Skeletal muscle cell (primary cell): ENCODE data around the gene ADGRL4.
A peak's percentile ranks its signal among the peaks of the same experiment; 100 is the strongest.
"Not testable (repeated sequence)": the region's sequence is repeated elsewhere in the genome, so short reads cannot be mapped to it uniquely, and the experiment has no call there.

Experiments
- DNase-seq: peaks from one replicate; pipeline ENCODE4 v3.0.0-alpha.2; 2010; ENCODE audit warnings: low read depth
- H3K4me3 ChIP-seq: 2 replicates; pipeline ENCODE4 v1.5.1; 2011; ENCODE audit warnings: low read depth, mild to moderate bottlenecking, control low read depth, low read length, moderate library complexity

Gene ADGRL4

DNA sequence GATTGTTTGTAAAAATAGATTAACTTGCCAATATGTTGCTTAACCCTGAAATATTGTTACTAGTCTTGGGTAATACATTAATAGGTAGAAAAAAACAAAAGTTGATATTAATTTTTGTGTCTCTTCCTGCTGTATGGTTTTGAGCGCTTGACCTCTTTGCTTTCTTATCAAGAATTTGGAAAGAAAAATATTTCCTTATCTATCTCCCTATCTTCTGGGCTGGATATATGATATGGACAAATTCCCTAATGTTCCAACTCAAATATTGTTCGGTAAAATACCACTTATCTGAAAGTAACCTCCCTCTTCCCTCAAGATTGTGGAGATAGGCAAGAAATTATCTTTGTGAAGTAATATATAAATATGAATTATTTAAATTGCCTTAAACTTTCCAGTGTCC lies 57.3 kb downstream of the ADGRL4 start:
- DNase-seq = no peak
- H3K4me3 ChIP-seq = no peak overlapping the region

DNA sequence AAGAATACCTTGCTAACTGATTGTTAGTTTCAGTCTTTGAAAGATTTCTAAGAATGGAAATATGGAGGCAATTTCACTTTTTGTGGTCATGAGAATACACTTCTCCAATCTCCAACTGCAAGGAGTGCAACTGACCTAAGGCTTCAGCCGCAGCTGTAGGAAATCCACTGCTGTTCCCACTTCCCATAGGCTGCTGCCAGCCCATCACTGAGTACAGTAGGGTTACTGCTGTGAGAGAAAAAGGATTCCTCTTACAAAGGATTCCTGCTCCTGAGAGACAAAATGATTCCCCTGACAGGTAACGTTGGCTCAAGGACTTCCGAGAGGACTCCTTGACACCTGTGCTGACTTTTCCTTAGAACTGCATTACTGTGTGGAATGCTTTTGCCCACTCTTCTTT lies 87.4 kb downstream of the ADGRL4 start:
- no peak for DNase-seq
- H3K4me3 ChIP-seq = no peak overlapping the region

- no peak overlapping the region for H3K4me3 ChIP-seq
- DNase-seq = no peak
Measured at GRCh38 chr1:78918157-78918556, 88.4 kb downstream of the ADGRL4 start.

GRCh38 chr1:78916986-78917385 lies 89.5 kb downstream of the ADGRL4 start:
- no peak overlapping the region for H3K4me3 ChIP-seq
- no peak for DNase-seq

DNA sequence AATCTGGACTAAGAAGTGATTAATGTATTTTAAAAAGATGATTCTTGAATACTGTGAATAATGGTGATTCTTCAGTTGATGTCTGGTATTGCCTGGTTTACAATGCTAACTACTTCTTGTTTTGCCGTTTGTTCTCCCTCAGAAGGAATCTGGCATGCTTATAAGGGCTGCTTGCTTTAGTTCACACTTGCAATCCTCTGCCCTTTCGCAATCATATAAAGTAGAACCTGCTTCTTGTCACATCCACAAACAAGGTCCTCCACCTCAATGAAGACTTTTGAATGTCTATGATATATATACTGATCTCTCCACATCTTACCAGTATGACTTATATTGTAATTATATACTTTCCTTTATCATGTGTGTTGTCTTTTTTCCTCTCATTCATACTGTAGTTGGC lies 92.6 kb downstream of the ADGRL4 start:
- H3K4me3 ChIP-seq = no peak overlapping the region
- DNase-seq = no peak

DNA sequence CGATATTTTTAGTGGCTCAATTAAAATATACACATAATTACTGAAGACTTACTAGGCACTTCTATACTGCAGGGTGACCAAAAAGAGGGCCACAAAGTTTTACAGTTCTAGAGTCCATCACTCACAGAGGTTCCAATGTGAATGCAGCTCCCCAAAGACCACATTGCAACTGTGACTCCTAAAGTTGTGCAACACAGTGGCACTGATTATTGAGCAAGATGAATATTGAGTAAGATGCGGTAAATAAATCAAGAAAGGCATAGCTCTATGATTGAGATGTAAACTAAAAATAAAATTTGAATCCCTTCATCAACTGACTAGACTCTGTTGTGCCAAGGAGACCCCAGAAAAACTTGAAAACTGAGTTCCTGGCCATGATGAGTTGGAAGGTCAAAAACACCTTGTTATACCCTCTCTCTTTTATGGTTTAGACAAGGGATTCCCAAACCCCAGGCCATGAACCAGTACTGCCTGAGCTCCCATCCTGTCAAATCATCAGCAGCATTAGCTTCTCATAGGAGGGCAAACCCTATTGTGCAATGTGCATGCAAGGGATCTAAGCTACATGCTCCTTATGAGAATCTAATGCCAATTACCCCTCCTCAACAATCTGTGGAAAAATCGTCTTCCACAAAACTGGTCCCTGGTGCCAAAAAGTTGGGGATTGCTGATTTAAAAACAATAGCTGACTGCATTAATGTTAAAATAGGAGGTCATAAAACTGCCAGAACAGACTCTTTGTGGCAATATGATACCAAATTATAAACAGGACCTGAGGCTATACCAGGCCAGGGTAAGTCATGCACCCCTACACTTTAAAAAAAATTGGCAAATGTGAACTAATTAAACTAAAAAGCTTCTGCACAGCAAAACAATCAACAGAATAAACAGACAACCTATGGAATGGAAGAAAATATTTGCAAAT lies 94.3 kb downstream of the ADGRL4 start:
- no peak overlapping the region for H3K4me3 ChIP-seq
- peak; percentile 31 for DNase-seq

DNA sequence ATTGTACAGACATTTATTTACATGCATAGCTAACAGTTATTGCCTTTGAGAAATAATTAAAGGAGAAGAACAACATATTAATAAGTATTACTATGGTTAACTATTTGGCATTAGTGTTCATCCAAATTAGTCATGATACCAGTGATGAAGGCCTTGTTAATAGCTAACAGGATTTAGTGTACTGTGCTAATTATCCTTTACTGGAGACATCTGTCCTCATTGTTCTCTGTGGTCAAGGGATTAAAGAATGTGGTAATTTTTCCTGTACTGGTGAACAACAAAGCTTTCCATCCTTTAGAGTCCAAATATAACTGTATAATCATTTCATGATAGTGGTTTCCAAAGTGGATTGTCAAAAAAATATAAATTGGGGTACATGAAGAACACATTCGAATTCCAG lies 103.9 kb downstream of the ADGRL4 start:
- no peak overlapping the region for H3K4me3 ChIP-seq
- DNase-seq = no peak

DNA sequence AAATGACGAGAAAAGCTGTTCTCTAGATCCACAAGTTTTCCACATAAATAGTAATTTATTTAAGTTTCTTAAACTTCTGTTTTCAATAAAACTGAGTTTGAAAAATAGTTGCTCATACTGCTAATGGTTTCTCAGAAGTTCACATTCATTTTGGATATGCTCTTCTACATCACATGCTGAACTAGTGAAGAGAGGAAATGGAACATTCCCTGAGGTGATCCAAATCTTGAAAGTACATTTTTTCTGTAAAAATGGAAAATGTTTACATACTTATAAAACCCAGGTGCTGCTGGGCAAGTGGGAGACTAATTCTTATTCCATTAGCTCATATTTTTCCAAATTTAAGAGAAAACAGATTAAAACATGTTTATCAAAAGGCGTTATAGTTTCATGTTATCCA lies 111.7 kb downstream of the ADGRL4 start:
- no peak overlapping the region for H3K4me3 ChIP-seq
- DNase-seq = no peak

DNA sequence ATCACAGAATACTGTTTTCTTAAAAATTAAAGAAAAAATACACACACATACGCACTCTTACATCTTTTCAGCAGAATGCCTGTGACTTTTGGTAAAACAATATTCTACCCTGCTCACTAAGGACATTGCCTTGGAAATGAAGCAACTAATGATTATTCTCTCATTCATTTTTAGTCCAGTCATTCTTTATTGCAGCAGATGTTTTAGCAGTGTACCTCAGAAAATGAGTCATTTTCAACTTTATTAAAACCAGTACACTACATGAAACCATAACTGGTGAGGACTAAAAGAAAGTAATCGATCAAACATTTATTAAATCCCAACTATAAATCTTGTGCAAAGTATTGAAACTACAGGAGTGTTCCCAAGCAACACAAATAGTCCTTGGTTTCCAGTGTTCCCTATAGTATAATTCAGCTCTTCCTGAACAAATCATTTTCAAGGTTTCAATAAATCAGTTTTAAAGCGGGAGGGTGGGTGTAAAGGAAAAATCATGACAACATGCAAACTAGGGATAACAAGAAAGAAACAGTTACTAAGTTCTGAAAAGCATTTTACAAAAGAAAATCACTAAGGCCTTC lies 114.2 kb downstream of the ADGRL4 start:
- DNase-seq = no peak
- no peak overlapping the region for H3K4me3 ChIP-seq

- no peak for DNase-seq
- no peak overlapping the region for H3K4me3 ChIP-seq
Measured at GRCh38 chr1:78887458-78887857, 119.1 kb downstream of the ADGRL4 start.

GRCh38 chr1:78884685-78885452 lies 121.7 kb downstream of the ADGRL4 start:
- DNase-seq = no peak
- no peak overlapping the region for H3K4me3 ChIP-seq

GRCh38 chr1:78880223-78880622 lies 126.3 kb downstream of the ADGRL4 start:
- H3K4me3 ChIP-seq = no peak overlapping the region
- DNase-seq = no peak

GRCh38 chr1:78875986-78876385 lies 130.5 kb downstream of the ADGRL4 start:
- not testable (repeated sequence) for DNase-seq, H3K4me3 ChIP-seq

DNA sequence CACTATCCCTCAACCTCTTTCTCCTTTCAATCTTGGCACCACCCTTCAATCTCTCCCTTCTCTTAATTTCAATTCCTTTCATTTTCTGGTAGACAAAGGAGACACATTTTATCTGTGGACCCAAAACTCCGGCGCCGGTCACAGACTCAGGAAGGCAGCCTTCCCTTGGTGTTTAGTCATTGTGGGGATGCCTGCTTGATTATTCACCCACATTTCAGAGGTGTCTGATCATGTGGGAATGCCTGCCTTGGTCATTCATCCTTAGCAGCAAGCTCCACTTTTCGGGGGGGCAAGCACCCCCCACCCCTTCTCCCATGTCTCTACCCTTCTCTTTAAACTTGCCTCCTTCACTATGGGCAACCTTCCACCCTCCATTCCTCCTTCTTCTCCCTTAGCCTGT lies 133.7 kb downstream of the ADGRL4 start:
- H3K4me3 ChIP-seq, DNase-seq: not testable (repeated sequence)

GRCh38 chr1:78871249-78871648 lies 135.3 kb downstream of the ADGRL4 start:
- no peak for DNase-seq
- H3K4me3 ChIP-seq = no peak overlapping the region

GRCh38 chr1:78869136-78869535 lies 137.4 kb downstream of the ADGRL4 start:
- no peak for DNase-seq
- H3K4me3 ChIP-seq = no peak overlapping the region

GRCh38 chr1:78864175-78864574 lies 142.4 kb downstream of the ADGRL4 start:
- no peak for DNase-seq
- no peak overlapping the region for H3K4me3 ChIP-seq

GRCh38 chr1:78856096-78856495 lies 150.4 kb downstream of the ADGRL4 start:
- DNase-seq = no peak
- no peak overlapping the region for H3K4me3 ChIP-seq

DNA sequence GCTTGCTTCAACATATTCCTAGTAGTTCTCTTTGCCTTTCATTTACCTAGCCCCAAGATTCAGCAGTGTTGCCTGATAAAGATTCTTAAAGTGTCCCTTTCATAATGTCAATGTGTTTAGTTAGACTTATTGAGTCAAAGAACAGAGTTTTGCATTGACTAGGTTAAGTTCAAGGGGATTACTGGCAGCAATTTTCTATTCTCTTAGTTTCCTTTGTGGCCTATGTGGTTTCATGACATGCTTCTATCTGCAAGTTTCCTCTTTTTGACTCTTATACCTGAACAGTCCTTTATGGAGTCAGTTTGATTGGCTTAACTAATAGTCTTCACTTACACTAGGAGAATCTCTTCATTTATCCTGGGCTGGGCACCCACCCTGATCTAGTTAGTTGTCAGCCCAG lies 151.3 kb downstream of the ADGRL4 start:
- no peak overlapping the region for H3K4me3 ChIP-seq
- no peak for DNase-seq

DNA sequence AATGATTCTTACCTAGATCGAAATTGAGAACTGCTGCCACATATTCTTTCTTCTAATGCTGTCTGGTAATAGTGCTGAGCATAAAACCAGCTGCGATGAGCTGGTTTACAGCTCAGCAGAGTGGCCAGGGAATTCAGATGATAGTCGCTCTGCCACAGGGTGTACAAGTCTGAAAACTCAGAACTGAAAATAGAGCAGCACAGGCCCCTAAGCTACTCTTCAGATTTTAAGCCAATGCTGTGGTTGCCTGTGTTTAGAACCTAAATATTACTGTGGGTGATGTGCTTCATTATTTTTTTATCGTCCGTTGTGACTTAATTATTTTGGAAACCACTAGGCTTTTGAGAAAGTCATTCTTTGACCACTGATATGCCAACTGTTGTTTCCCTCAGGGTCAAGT lies 152.0 kb downstream of the ADGRL4 start:
- DNase-seq = no peak
- H3K4me3 ChIP-seq = no peak overlapping the region
